HG03457 (cell line): Measurements from ENCODE around the gene GRIA1.

ENCODE experiments used
- ATAC-seq: cut with Tn5 transposase; IDR thresholded peaks from one replicate; pipeline ENCODE4 v1.9.1; 2021; ENCODE audit warnings: moderate number of reproducible peaks; ENCODE audit not compliant: unreplicated experiment

The GRIA1 gene

DNA sequence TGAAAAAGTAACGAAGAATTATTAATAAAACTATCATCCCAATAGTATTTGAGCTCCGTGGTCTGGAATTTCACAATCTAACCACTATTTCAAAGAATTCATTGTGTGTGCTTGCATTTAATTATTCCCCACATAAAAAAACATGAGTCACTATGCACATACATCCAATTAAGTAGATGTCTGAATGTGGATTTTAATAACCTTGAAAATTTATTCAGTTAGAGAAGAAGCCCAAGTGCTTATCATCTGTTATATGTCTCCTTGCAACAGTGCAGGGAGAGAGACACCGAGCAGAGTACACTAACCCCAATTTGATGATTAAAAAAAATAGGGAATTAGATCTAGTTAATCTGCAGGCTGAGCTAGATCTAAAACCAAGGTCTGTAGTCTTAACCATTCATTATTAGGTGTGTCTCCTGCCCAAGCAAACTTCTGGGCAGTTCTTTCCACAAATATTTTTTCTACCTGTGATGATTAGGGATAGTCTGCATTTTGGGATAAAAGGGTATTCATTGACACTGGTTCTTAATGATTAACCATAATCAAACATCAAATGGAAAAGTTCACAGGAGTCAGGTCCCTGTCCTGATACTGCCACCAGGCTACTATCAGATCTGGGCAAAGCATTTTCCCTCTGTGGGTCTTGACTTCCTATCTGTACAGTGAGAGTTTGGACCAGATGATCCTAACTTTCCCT, 164.2 kb downstream of the GRIA1 start:
- ATAC-seq: no peak

GRCh38 chr5:153655201-153655510, 164.7 kb downstream of the GRIA1 start:
- no peak for ATAC-seq

DNA sequence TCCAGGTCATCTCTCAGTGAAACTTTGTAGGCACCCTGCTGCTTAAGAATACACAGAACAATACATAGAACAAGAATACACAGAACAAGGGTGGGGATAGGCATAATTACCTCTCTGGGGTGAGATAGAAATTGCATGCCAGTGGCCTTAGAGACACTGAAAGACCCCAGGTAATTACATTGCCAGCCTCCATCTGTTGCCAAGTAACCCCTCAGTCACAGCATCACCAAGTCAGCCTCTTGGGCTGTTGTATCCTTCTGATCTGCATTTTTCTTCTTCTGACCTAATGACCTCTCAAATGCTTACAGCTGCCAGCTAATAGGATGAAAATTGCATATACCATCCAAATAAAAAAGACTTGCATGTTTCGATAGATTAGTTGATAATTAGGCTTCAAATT, 167.7 kb downstream of the GRIA1 start:
- no peak for ATAC-seq

DNA sequence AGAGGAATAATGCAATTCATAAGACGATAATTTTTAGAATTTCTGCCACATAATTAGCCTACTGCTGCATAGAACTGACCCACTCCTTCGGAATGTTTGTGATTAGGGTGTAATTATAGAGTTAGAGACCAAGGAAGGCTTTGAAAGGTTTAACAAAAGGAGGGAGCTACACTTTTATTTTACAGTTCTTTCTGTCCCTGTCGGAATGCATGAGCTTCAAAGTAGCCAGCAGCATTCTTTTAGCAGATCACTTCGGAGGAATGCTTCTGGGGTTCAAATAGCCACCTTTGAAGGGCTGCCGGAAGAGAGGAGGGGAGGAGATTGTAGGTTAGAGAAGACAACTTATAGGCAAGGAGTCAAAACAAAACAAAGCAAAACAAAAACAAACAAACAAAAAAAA, 168.1 kb downstream of the GRIA1 start:
- ATAC-seq: no peak

- ATAC-seq: no peak
Observed at GRCh38 chr5:153659039-153659736, 168.7 kb downstream of the GRIA1 start.

DNA sequence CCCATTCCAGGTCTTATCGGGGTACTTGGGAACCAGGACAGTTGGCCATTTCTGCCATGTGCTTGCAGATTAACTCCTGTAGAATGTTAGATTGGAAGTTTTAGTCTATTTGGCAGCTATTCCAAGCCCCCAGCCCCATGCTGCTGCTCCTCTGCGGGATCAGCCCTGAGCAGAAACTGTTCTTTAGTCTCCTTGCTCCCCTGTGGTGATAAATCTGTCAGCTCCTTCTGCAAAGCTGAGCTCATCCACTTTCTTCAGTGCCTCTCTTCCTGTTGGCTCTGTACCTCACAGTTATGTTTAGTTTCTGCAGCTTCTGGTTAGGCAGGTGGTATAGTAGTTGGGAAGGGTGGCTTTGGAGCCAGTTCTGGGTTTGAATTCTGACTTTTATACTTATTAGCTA, 170.4 kb downstream of the GRIA1 start:
- ATAC-seq: no peak

GRCh38 chr5:153661897-153662296, 171.4 kb downstream of the GRIA1 start:
- no peak for ATAC-seq

- ATAC-seq: no peak
Observed at GRCh38 chr5:153670101-153670500, 179.6 kb downstream of the GRIA1 start.

DNA sequence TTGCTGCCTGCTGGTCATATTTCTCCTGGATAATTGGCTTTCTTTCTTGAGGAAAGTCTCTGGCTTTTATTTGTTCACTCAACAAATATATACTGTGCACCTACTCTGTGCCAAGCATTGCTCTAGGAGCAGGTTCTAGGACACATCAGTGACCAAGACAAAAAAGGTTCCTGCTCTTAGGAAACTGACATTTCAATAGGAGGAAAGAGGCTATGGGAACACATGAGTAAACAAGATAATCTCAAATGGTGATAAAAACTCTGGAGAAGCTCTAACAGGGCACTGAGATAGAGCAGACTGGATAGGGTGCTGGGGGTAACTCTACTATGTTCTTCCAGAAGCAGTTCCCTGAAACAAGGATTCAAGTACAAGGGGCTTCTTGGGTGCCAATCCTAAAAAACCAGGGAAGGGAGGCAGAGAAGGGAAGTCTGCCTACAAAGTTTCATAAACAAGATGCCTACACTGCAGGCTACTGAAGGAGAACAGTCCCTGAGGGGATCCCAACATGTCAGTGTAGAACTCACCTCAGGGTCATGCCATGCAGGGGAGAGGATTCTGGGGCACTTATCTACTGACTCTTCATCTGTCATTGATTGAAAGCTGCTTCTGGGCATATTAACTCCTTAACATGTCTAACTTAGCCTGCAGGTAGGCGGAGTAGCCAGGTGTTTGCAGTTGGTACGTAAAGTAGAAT, 181.3 kb downstream of the GRIA1 start:
- no peak for ATAC-seq

DNA sequence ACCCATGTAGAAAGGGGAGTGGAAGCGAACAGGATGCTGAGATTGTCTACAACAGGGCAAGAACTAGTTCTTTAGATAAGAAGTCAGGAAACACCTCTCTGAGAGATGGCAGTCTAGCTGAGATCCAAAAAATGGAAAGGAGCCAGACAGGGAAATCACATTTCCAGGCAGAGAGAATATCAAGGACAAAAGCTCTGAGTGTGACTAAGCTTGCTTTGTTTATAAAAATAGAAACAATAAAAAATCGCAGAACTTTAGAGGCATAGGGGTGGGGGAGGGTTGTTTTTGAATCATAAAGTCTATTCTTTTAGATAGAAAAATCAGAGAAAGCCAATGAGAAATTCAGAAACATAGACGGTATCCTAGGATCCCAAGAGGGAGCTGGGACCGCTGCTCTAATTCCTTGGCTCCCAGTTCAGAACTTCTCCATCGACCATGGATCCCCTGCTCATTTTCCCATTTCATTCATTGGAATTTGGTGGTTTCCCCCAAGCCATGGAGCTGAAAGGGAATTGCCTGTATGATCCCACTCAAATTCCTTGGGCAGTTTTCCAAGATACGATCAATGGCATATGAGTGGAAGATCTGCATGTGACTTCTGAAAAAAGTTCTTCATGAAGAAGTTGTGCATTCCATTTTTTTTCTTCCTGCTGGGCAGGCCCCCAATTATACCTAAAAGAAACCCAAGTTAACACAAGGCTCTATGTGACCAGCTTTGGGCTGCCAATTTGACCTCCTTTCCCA, 182.0 kb downstream of the GRIA1 start:
- ATAC-seq: no peak

- ATAC-seq: no peak
Observed at GRCh38 chr5:153674356-153674755, 183.9 kb downstream of the GRIA1 start.

GRCh38 chr5:153676406-153676805, 185.9 kb downstream of the GRIA1 start:
- ATAC-seq: no peak

DNA sequence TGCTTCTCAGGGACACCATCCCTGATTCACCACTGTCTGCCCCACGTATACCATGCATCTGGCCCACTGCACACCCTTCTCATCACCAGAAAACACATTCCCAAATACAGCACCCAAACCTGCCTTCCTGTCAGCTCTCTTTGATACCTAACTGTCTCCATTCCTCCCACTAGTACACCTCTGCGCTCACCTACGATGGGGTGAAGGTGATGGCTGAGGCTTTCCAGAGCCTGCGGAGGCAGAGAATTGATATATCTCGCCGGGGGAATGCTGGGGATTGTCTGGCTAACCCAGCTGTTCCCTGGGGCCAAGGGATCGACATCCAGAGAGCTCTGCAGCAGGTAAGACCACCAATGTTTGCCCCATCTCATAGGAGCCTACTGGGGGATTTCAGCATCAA, 186.4 kb downstream of the GRIA1 start:
- ATAC-seq: no peak

DNA sequence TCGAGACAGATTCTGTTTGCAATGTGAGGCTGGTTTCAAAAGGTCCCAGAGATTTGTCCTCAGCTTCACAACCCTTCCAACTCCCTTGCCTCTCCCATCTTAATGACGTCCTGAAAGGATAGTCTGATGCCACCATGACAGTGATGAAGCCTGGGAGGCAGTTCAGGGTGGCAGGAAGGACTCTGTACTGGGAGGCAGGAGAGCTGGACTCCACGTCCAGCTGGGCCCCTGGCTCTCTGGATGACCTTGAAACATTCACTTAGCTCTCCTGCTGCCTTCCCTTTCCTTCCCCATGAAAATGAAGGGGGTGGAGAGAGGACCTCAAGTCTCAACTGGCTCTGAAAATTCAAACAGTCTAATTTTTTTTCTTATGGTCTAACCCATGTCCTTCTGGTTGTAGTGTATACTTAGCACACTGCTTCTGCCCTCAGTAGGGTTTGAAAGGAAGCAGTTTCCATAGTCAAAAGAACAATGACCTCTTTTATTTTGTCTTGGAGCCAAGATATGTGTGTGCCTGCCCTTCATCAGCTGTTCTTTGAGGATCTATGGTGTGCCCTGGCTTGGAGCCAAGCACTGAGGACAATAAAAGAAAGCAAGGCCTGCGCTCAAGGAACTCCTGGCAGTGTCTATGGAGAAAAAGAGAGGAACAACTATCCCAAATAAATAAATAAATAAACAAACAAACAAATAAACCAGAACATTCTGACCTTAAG, 188.3 kb downstream of the GRIA1 start:
- no peak for ATAC-seq

GRCh38 chr5:153690236-153690635, 199.8 kb downstream of the GRIA1 start:
- no peak for ATAC-seq

GRCh38 chr5:153696256-153696655, 205.8 kb downstream of the GRIA1 start:
- no peak for ATAC-seq

GRCh38 chr5:153699035-153699434, 208.6 kb downstream of the GRIA1 start:
- ATAC-seq: no peak

GRCh38 chr5:153700940-153701339, 210.5 kb downstream of the GRIA1 start:
- no peak for ATAC-seq

GRCh38 chr5:153702265-153702664, 211.8 kb downstream of the GRIA1 start:
- ATAC-seq: no peak

DNA sequence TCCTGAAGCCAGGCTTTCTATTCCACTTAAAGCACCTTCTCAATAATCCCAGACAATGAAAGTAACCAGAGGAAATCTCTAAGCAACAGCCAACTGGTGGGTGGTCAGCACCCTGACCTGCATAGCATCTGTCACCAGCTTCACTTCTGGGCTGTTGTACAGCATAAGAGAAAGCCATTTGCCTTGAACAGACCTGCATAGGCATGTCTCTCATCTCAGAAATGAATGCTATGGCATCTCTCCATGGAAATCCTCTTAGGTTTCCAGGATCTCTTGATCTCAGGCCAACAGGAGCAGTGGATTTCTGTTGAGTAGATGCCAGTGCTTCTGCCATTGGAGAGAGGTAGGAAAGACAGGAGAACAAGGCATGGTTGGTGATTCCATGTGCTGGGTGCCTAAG, 213.6 kb downstream of the GRIA1 start:
- no peak for ATAC-seq

DNA sequence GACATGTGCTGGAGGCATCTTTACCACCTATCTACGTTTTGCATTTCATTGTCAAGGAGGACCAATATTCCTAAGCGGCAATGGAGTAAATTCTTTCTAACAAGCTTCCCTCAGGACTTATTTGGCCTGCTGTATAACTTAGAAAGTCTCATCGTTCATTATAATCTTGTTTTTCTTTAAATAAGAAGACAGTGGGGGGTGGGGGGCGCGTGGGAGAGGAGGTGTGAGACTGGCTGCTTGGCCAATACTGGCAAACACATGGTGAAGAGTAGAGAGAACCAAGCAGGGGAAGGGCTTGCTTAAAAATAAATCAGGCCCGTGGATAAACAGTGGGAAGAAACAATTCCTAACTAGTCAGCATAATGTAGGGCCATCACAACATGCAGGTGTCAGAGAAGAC, 217.2 kb downstream of the GRIA1 start:
- ATAC-seq: no peak
